ENCODE data around the gene ACBD6. TPM values are rescaled to one million over a fixed set of nuclear protein-coding genes. Genes with fewer than 3 reads are reported as not detected.
A peak's percentile ranks its signal among the peaks of the same experiment; 100 is the strongest.

The ACBD6 gene
- total RNA-seq, 4 donors from 2014 or later, result 33.3 to 44.0 (median 42.6) TPM

DNA sequence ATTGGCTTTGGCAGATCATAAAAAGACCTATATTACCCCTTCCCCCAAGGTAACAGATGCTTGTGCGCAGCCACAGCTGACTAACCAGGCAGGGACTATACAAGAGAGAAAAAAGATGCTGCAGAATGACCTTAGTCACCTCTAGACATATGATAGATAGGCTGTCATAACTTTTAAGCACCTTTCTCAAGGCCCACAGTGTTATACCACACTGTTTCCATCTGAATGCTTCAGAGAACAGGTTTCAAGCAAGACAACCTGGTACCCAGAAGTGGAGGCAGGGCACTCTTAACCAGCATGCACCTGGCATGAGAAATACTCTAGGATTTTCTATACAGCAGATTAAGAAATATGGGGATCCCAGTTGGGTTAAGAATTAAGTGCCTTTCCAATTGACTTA is 43.6 kb upstream of the ACBD6 start:
- 88% methylated on average over 1 of the region's 1 CpG for WGBS
- H3K27ac ChIP-seq (replicated peaks in 1 of 4), result no peak overlapping the region
- no peak overlapping the region for H3K4me3 ChIP-seq
- H3K27me3 ChIP-seq, result no peaks in the 10 kb centered on the region
- H3K9me3 ChIP-seq, result no peaks in the 10 kb centered on the region
- TF ChIP-seq POLR2A (IDR thresholded peaks at IDR 0.05; ENCODE audit: low read depth) (no peak), CTCF (IDR thresholded peaks at IDR 0.05) (no peak)
- H3K4me1 ChIP-seq, result peaks cover 21 to 33% (median 30%) of the 10 kb centered on the region in 4 donors
- no peak for DNase-seq (ENCODE audit: extremely low spot score)
- H3K36me3 ChIP-seq, result no peaks in the 10 kb centered on the region
- intact Hi-C loops (cut with DNase I), result no loop called here

DNA sequence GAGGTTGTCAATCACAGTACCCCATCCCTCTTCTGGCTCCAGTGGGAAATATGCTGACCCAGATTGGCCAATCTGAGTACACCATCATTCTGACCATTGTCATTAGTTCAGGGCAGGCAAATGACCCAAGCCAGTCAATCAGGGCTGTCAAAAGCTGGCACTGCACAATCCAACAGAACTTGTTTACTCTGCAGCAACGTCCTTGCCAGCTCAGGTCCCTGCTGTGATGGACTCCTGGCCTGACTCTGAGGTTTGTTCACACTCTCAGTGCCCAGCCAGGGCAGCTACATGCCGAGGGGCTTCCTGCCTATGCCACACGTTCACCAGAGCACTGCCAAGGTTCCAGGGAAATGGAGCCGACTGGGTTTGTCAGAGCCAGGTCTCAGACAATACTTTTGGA is 41.7 kb upstream of the ACBD6 start:
- no peaks in the 10 kb centered on the region for H3K36me3 ChIP-seq
- TF ChIP-seq CTCF (IDR thresholded peaks at IDR 0.05), result no peak
- TF ChIP-seq POLR2AphosphoS5 (IDR thresholded peaks at IDR 0.05), result no peak
- TF ChIP-seq EP300 (IDR thresholded peaks at IDR 0.05), result no peak
- no peak for TF ChIP-seq POLR2A (IDR thresholded peaks at IDR 0.05; ENCODE audit: low read depth)
- 95% methylated on average over 4 of the region's 4 CpGs for WGBS
- intact Hi-C loops (cut with DNase I), result no loop called here
- H3K4me3 ChIP-seq, result no peak overlapping the region
- peaks cover 21 to 38% (median 33%) of the 10 kb centered on the region in 4 donors for H3K4me1 ChIP-seq
- peak overlapping the region in 1 of 4 donors; percentile 66 for H3K27ac ChIP-seq (replicated peaks in 1 of 4)
- DNase-seq (ENCODE audit: extremely low spot score), result no peak
- no peaks in the 10 kb centered on the region for H3K9me3 ChIP-seq
- H3K27me3 ChIP-seq, result no peaks in the 10 kb centered on the region

DNA sequence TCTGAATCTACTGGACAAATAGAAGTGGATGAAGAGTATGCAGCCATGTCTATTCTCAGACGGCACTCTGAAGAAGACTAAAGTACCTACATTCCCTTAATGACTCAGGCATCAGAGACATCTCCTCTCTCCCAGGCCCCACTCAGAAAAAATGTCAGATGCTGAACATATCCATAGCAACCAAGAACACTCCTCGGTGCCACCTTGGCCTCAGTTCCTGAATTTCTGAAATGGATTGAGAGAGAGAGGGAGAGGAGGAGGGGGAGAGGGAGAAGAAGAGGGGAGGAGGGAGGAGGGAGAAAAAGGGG is 40.4 kb upstream of the ACBD6 start:
- Histone ChIP-seq H3K27me3 (no peaks in the 10 kb centered on the region), H3K9me3 (no peaks in the 10 kb centered on the region), H3K4me1 (peaks cover 21 to 38% (median 33%) of the 10 kb centered on the region in 4 donors), H3K4me3 (no peak overlapping the region), H3K27ac (replicated peaks in 1 of 4) (peak overlapping the region; percentile 53 to 69 (median 61)), H3K36me3 (no peaks in the 10 kb centered on the region)
- intact Hi-C loops (cut with DNase I), result no loop called here
- WGBS, result 45% methylated on average over 2 of the region's 2 CpGs
- TF ChIP-seq EP300 (IDR thresholded peaks at IDR 0.05) (no peak), POLR2AphosphoS5 (IDR thresholded peaks at IDR 0.05) (peak in 1 of 2 donors; percentile 18), CTCF (IDR thresholded peaks at IDR 0.05) (no peak), POLR2A (IDR thresholded peaks at IDR 0.05; ENCODE audit: low read depth) (no peak)
- DNase-seq (ENCODE audit: extremely low spot score), result no peak

DNA sequence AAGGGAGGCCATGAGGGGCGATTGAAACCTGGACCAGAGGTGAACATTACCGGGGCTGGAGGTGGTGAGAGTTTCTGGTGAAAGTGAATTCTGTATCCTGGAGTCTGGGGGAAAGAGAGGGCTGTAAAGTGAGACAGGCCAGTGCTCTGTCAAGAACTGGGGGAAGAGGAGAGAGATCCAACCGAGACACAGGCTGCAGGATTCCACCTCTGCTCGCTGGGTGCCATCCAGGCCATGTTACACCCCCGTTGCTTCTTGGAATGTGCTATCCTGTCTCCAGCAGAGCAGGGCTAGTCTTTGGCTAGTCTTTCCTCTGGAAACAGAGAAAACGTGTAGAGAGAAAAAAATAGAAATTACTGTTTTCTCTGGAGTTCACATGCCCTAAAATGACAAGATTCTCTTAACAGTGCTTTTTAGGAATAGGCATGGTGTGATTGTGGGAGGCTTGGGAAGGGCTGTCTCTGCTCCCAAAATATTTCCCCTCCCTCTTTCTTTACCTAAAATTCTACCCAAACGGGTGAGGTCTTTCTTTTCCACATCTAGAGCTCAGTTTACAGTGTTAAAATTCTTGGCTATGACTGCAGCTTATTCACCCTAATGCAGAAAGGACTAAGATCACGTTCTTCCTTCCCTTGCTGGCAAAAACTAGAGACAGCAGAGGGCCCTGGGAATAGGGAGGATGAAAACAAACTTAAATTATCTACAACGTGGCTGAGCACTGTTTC is 39.9 kb upstream of the ACBD6 start:
- TF ChIP-seq CTCF (IDR thresholded peaks at IDR 0.05) (no peak), EP300 (IDR thresholded peaks at IDR 0.05) (no peak), POLR2AphosphoS5 (IDR thresholded peaks at IDR 0.05) (no peak), POLR2A (IDR thresholded peaks at IDR 0.05; ENCODE audit: low read depth) (no peak)
- H3K27ac ChIP-seq (replicated peaks in 1 of 4), result peak overlapping the region; percentile 53 to 69 (median 61)
- H3K4me1 ChIP-seq, result peaks cover 21 to 35% (median 33%) of the 10 kb centered on the region in 4 donors
- 39% methylated on average over 9 of the region's 9 CpGs for WGBS
- intact Hi-C loops (cut with DNase I), result no loop called here
- no peaks in the 10 kb centered on the region for H3K27me3 ChIP-seq
- no peak overlapping the region for H3K4me3 ChIP-seq
- no peak for DNase-seq (ENCODE audit: extremely low spot score)
- H3K9me3 ChIP-seq, result no peaks in the 10 kb centered on the region
- no peaks in the 10 kb centered on the region for H3K36me3 ChIP-seq
